ENCODE data around the gene MXRA8.

The MXRA8 gene

GRCh38 chr1:1348420-1349255 is 9.7 kb downstream of the MXRA8 start:
- peak; percentile 48 for DNase-seq

GRCh38 chr1:1347663-1348419 is 10.5 kb downstream of the MXRA8 start:
- peak; percentile 50 for DNase-seq

- no peak for DNase-seq
Measured at GRCh38 chr1:1347026-1347595, 11.2 kb downstream of the MXRA8 start.

- DNase-seq = no peak
Measured at GRCh38 chr1:1346501-1346890, 11.9 kb downstream of the MXRA8 start.

GRCh38 chr1:1345860-1346500 is 12.4 kb downstream of the MXRA8 start:
- no peak for DNase-seq

GRCh38 chr1:1345384-1345783 is 13.0 kb downstream of the MXRA8 start:
- DNase-seq = no peak

GRCh38 chr1:1344655-1345361 is 13.5 kb downstream of the MXRA8 start:
- no peak for DNase-seq

GRCh38 chr1:1343811-1344421 is 14.4 kb downstream of the MXRA8 start:
- DNase-seq = no peak

- DNase-seq = no peak
Measured at GRCh38 chr1:1342584-1343115, 15.7 kb downstream of the MXRA8 start.

- no peak for DNase-seq
Measured at GRCh38 chr1:1342061-1342562, 16.2 kb downstream of the MXRA8 start.

GRCh38 chr1:1341549-1342021 is 16.8 kb downstream of the MXRA8 start:
- DNase-seq = no peak

- no peak for DNase-seq
Measured at GRCh38 chr1:1340791-1341548, 17.4 kb downstream of the MXRA8 start.

GRCh38 chr1:1340185-1340584 is 18.2 kb downstream of the MXRA8 start:
- DNase-seq = no peak

- DNase-seq = no peak
Measured at GRCh38 chr1:1338278-1338677, 20.1 kb downstream of the MXRA8 start.

- no peak for DNase-seq
Measured at GRCh38 chr1:1337793-1338147, 20.6 kb downstream of the MXRA8 start.

- no peak for DNase-seq
Measured at GRCh38 chr1:1336931-1337792, 21.2 kb downstream of the MXRA8 start.

- DNase-seq = no peak
Measured at GRCh38 chr1:1336446-1336845, 21.9 kb downstream of the MXRA8 start.

- no peak for DNase-seq
Measured at GRCh38 chr1:1335792-1336248, 22.5 kb downstream of the MXRA8 start.

GRCh38 chr1:1335283-1335682 is 23.1 kb downstream of the MXRA8 start:
- no peak for DNase-seq

- DNase-seq = no peak
Measured at GRCh38 chr1:1334835-1335234, 23.5 kb downstream of the MXRA8 start.
